MCF 10A (cell line): ENCODE data around the gene CSRNP3. TPM values are rescaled to one million over a fixed set of nuclear protein-coding genes. Genes with fewer than 3 reads are reported as not detected.

Experiments used
- BruUV-seq: library from RNA; stranded (reverse); fragments of 400-500 nt; replicated peaks from 2 replicates; lab custom pipeline; 2021; lab: Mats Ljungman, UMichigan
- CTCF ChIA-PET: fragments of 300-600 bp; sonication (Branson Sonifier 250); formaldehyde crosslinking; extraction: SDS; loops from one replicate; lab custom pipeline; 2021; ENCODE audit warnings: antibody characterized with exemption, inconsistent platforms; lab: Yijun Ruan, JAX
- POLR2A ChIA-PET: fragments of 300-600, 350-650 bp; sonication (Branson Sonifier 250); formaldehyde crosslinking; extraction: SDS; loops from one replicate; lab custom pipeline; 2020; ENCODE audit warnings: antibody characterized with exemption, inconsistent platforms; lab: Yijun Ruan, JAX
- DNase-seq: peaks from one replicate; pipeline ENCODE4 v3.0.0-alpha.2; 2018; ENCODE audit not compliant: unreplicated experiment
- H3K27ac Mint-ChIP-seq: one replicate; pipeline ENCODE4 v1.8.0; 2022; ENCODE audit warnings: mild to moderate bottlenecking, low read depth, mixed read lengths; ENCODE audit not compliant: unreplicated experiment
- H3K27me3 Mint-ChIP-seq: one replicate; pipeline ENCODE4 v1.8.0; 2022; ENCODE audit warnings: mixed read lengths; ENCODE audit not compliant: insufficient read depth, unreplicated experiment
- H3K36me3 Mint-ChIP-seq: one replicate; pipeline ENCODE4 v1.8.0; 2022; ENCODE audit warnings: mild to moderate bottlenecking, moderate library complexity, mixed read lengths; ENCODE audit not compliant: insufficient read depth, unreplicated experiment
- H3K4me1 Mint-ChIP-seq: one replicate; pipeline ENCODE4 v1.8.0; 2022; ENCODE audit warnings: mixed read lengths; ENCODE audit not compliant: insufficient read depth, unreplicated experiment
- H3K4me3 Mint-ChIP-seq: one replicate; pipeline ENCODE4 v1.8.0; 2022; ENCODE audit warnings: mild to moderate bottlenecking, moderate library complexity, mixed read lengths; ENCODE audit not compliant: unreplicated experiment
- H3K9me3 Mint-ChIP-seq: one replicate; pipeline ENCODE4 v1.8.0; 2022; ENCODE audit warnings: mixed read lengths; ENCODE audit not compliant: unreplicated experiment
- CTCF ChIP-seq: fragments of 200-600 bp; IDR thresholded peaks from one replicate; pipeline ENCODE4 v1.8.0; 2022; ENCODE audit warnings: antibody characterized with exemption, mild to moderate bottlenecking; ENCODE audit not compliant: unreplicated experiment
- intact Hi-C: fragments of 100-400 bp; cut with micrococcal nuclease; formaldehyde crosslinking; loops from 2 replicates; pipeline ENCODE4 v1.14.1; 2022
- total RNA-seq: library from RNA; stranded (reverse); gene quantifications from 2 replicates; pipeline ENCODE4 v1.2.3, GENCODE V29; 2022

CSRNP3 gene
- total RNA-seq, 1 experiment from 2014 or later, result 0.33 TPM

GRCh38 chr2:165624470-165624800, 154.9 kb downstream of the CSRNP3 start:
- H3K27me3 Mint-ChIP-seq, result no peaks in the 10 kb centered on the region
- intact Hi-C loops, result no loop called here
- H3K36me3 Mint-ChIP-seq, result no peaks in the 10 kb centered on the region
- no TSS peak for BruUV-seq
- CTCF ChIA-PET, result interaction anchor here (0.7 kb wide), 1 partner anchor 15 kb away, joined by 3 read pairs; no protein-coding TSS in a partner anchor
- H3K9me3 Mint-ChIP-seq, result no peaks in the 10 kb centered on the region
- no peak for TF ChIP-seq CTCF
- DNase-seq, result no peak
- H3K27ac Mint-ChIP-seq, result no peak overlapping the region
- H3K4me1 Mint-ChIP-seq, result peaks cover 10% of the 10 kb centered on the region
- no peak overlapping the region for H3K4me3 Mint-ChIP-seq
- POLR2A ChIA-PET, result no interaction called here

GRCh38 chr2:165627470-165627869, 158.0 kb downstream of the CSRNP3 start:
- H3K4me3 Mint-ChIP-seq, result no peak overlapping the region
- H3K4me1 Mint-ChIP-seq, result no peaks in the 10 kb centered on the region
- no peak overlapping the region for H3K27ac Mint-ChIP-seq
- no peak for TF ChIP-seq CTCF
- no peaks in the 10 kb centered on the region for H3K9me3 Mint-ChIP-seq
- CTCF ChIA-PET, result interaction anchor here (1.2 kb wide), 1 partner anchor 111 kb away, joined by 3 read pairs; no protein-coding TSS in a partner anchor
- no peaks in the 10 kb centered on the region for H3K36me3 Mint-ChIP-seq
- POLR2A ChIA-PET, result no interaction called here
- peak; percentile 55 for DNase-seq
- no TSS peak for BruUV-seq
- no peaks in the 10 kb centered on the region for H3K27me3 Mint-ChIP-seq
- intact Hi-C loops, result no loop called here

GRCh38 chr2:165629776-165630175, 160.3 kb downstream of the CSRNP3 start:
- CTCF ChIA-PET, result no interaction called here
- H3K4me1 Mint-ChIP-seq, result no peaks in the 10 kb centered on the region
- DNase-seq, result no peak
- H3K9me3 Mint-ChIP-seq, result no peaks in the 10 kb centered on the region
- no peak overlapping the region for H3K4me3 Mint-ChIP-seq
- no peaks in the 10 kb centered on the region for H3K36me3 Mint-ChIP-seq
- no TSS peak for BruUV-seq
- intact Hi-C loops, result no loop called here
- H3K27ac Mint-ChIP-seq, result no peak overlapping the region
- POLR2A ChIA-PET, result no interaction called here
- no peaks in the 10 kb centered on the region for H3K27me3 Mint-ChIP-seq
- TF ChIP-seq CTCF, result no peak

GRCh38 chr2:165630236-165630635, 160.7 kb downstream of the CSRNP3 start:
- no peak for TF ChIP-seq CTCF
- ChIA-PET CTCF (no interaction called here), POLR2A (interaction anchor here (0.5 kb wide), 1 partner anchor 121 kb away, joined by 3 read pairs; no protein-coding TSS in a partner anchor)
- Mint-ChIP-seq H3K4me1 (no peaks in the 10 kb centered on the region), H3K36me3 (no peaks in the 10 kb centered on the region), H3K27me3 (no peaks in the 10 kb centered on the region), H3K27ac (no peak overlapping the region), H3K9me3 (no peaks in the 10 kb centered on the region), H3K4me3 (no peak overlapping the region)
- intact Hi-C loops, result no loop called here
- no TSS peak for BruUV-seq
- no peak for DNase-seq
